Measurements from ENCODE around the gene LAP3.
A peak's percentile ranks its signal among the peaks of the same experiment; 100 is the strongest.

The LAP3 gene

GRCh38 chr4:17616283-17616682 is 39.3 kb downstream of the LAP3 start:
- DNase-seq (ENCODE audit: low read depth in 4 of 4, low spot score in 1 of 4) = no peak

GRCh38 chr4:17618926-17619325 is 41.9 kb downstream of the LAP3 start:
- no peak for DNase-seq (ENCODE audit: low read depth in 4 of 4, low spot score in 1 of 4)

- DNase-seq (ENCODE audit: low read depth in 4 of 4, low spot score in 1 of 4) = no peak
These were observed 42.6 kb downstream of the LAP3 start for GRCh38 chr4:17619416-17620105.

GRCh38 chr4:17623451-17624001 is 46.5 kb downstream of the LAP3 start:
- no peak for DNase-seq (ENCODE audit: low read depth in 4 of 4, low spot score in 1 of 4)

- DNase-seq (ENCODE audit: low read depth in 4 of 4, low spot score in 1 of 4) = no peak
These were observed 47.8 kb downstream of the LAP3 start for GRCh38 chr4:17624821-17625220.

GRCh38 chr4:17630228-17630627 is 53.2 kb downstream of the LAP3 start:
- no peak for DNase-seq (ENCODE audit: low read depth in 4 of 4, low spot score in 1 of 4)

- DNase-seq (ENCODE audit: low read depth in 4 of 4, low spot score in 1 of 4) = no peak
These were observed 56.6 kb downstream of the LAP3 start for GRCh38 chr4:17633600-17633999.

GRCh38 chr4:17635056-17635455 is 58.1 kb downstream of the LAP3 start:
- no peak for DNase-seq (ENCODE audit: low read depth in 4 of 4, low spot score in 1 of 4)

- DNase-seq (ENCODE audit: low read depth in 4 of 4, low spot score in 1 of 4) = no peak
These were observed 59.3 kb downstream of the LAP3 start for GRCh38 chr4:17636341-17636695.

GRCh38 chr4:17636696-17637622 is 60.0 kb downstream of the LAP3 start:
- DNase-seq (ENCODE audit: low read depth in 4 of 4, low spot score in 1 of 4) = peak; percentile 53 to 60 (median 55)

- no peak for DNase-seq (ENCODE audit: low read depth in 4 of 4, low spot score in 1 of 4)
These were observed 62.1 kb downstream of the LAP3 start for GRCh38 chr4:17639136-17639535.

GRCh38 chr4:17642398-17642783 is 65.4 kb downstream of the LAP3 start:
- DNase-seq (ENCODE audit: low read depth in 4 of 4, low spot score in 1 of 4) = no peak

GRCh38 chr4:17646693-17647092 is 69.7 kb downstream of the LAP3 start:
- DNase-seq (ENCODE audit: low read depth in 4 of 4, low spot score in 1 of 4) = no peak

- DNase-seq (ENCODE audit: low read depth in 4 of 4, low spot score in 1 of 4) = no peak
These were observed 70.3 kb downstream of the LAP3 start for GRCh38 chr4:17647176-17647806.

- DNase-seq (ENCODE audit: low read depth in 4 of 4, low spot score in 1 of 4) = no peak
These were observed 70.9 kb downstream of the LAP3 start for GRCh38 chr4:17647927-17648326.

GRCh38 chr4:17650406-17650805 is 73.4 kb downstream of the LAP3 start:
- no peak for DNase-seq (ENCODE audit: low read depth in 4 of 4, low spot score in 1 of 4)

- no peak for DNase-seq (ENCODE audit: low read depth in 4 of 4, low spot score in 1 of 4)
These were observed 77.7 kb downstream of the LAP3 start for GRCh38 chr4:17654701-17655100.

- no peak for DNase-seq (ENCODE audit: low read depth in 4 of 4, low spot score in 1 of 4)
These were observed 80.1 kb downstream of the LAP3 start for GRCh38 chr4:17657090-17657489.

All from stimulated activated CD4-positive, alpha-beta T cell treated with anti-CD3 and anti-CD28 coated beads, Interleukin-1b, Interleukin-23, amount 100 ng/mL, for 24 hours (primary cell).